GM18520 (cell line): Measurements from ENCODE around the gene CCDC201.
"Not testable (repeated sequence)": the region's sequence is repeated elsewhere in the genome, so short reads cannot be mapped to it uniquely, and the experiment has no call there.

Experiments used
- ATAC-seq: cut with Tn5 transposase; IDR thresholded peaks from one replicate; pipeline ENCODE4 v1.9.1; 2021; ENCODE audit not compliant: unreplicated experiment

CCDC201 gene

GRCh38 chr7:45874408-45875131 is 1.7 kb upstream of the CCDC201 start:
- no peak for ATAC-seq

DNA sequence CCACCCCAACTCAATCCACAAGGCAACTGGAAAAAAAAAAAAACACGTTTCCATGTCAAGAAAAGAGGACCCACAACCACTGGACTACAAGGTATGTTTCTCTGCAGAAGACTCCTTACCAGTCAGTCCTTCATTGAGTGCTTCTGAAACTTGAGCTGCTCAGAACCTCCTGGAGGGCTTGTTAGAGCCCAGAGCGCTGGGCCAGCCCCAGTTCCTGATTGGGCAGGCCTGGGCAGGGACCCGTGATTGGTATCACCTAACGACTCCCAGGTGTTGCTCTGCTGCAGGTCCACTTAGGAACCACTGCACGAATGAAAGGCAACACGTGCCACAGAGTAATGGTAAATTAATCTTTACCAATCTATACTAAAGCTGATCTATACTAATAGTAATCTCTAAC is 473 bp upstream of the CCDC201 start:
- ATAC-seq = no peak

GRCh38 chr7:45872116-45873034 is 507 bp downstream of the CCDC201 start:
- no peak for ATAC-seq

GRCh38 chr7:45869426-45869825 is 3.5 kb downstream of the CCDC201 start:
- ATAC-seq = no peak

GRCh38 chr7:45867471-45867870 is 5.4 kb downstream of the CCDC201 start:
- ATAC-seq = no peak

GRCh38 chr7:45865594-45866410 is 7.1 kb downstream of the CCDC201 start:
- ATAC-seq = no peak

DNA sequence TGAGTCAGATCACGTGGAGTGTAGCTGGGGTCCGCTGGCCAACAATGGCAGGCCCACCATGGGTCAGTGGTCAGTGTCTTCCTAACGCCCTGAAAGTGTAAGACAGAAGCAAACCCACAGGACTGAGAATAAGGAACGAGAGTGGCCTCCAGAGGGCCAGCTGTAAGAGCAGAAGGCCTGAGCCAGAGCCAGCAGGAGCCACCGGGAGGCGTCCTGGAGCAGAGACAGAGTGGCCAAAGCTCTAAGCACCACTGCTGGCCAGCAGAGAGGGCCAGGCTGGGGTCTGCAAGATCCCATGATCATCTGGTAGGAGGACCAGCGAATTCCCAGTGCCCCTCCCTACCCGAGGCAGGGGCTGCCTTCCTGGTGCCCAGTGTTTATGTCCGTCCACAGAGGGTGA is 9.2 kb downstream of the CCDC201 start:
- no peak for ATAC-seq

DNA sequence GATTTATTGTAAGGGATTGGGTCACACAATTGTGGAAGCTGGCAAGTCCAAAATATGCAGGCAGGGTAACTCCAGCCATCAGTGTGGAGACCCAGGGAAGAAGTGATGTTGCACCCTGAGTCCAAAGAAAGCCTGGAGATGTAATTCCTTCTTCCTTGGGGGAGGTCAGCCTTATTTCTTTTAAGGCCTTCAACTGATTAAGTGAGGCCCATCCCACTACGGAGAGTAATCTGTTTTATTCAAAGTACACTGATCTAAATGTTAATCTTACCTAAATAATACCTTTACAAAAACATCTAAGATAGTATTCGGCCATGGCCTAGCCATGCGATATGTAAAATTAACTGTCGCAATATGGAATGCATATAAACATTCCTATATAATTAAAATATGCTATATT is 16.0 kb downstream of the CCDC201 start:
- not testable (repeated sequence) for ATAC-seq

GRCh38 chr7:45855680-45856079 is 17.2 kb downstream of the CCDC201 start:
- not testable (repeated sequence) for ATAC-seq

DNA sequence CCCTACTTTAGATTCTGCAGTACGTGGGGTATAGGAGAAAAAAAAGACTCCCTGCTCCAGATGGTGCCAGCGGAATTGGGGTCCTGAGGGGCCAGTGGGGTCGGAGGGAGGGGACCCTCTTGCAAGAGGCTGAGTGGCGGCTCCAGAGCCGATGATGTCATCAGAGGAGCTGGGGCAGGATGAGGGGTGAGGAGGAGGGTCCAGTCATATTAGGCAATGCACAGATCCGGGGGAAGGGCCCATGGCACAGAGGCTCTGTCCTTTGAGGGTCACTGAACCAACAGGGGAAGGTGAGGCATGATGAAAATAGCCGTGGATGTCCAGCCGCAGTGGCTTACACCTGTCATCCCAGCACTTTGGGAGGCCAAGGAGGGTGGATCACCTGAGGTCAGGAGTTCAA is 19.4 kb downstream of the CCDC201 start:
- ATAC-seq = not testable (repeated sequence)

GRCh38 chr7:45852984-45853383 is 19.9 kb downstream of the CCDC201 start:
- not testable (repeated sequence) for ATAC-seq

DNA sequence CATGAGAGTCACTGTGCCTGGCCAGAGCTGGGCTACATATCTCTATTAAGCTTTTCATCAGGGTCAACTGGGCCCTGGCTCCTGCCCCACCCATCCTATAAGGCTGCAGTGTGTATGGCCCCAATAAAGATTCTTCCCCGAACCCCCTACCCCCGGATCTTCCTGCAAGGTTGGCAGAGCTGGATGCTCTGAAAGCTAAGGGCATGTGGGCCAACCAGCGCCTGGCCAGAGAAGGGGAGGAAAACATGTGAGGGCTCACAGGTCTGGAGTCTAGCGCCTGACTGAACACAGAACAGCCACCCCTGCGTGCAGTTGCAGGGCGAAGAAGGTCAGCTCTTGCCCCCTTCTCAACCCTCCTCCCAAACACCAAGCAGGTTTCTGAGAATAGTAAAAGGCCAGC is 24.1 kb downstream of the CCDC201 start:
- ATAC-seq = not testable (repeated sequence)

GRCh38 chr7:45846536-45846935 is 26.3 kb downstream of the CCDC201 start:
- not testable (repeated sequence) for ATAC-seq

DNA sequence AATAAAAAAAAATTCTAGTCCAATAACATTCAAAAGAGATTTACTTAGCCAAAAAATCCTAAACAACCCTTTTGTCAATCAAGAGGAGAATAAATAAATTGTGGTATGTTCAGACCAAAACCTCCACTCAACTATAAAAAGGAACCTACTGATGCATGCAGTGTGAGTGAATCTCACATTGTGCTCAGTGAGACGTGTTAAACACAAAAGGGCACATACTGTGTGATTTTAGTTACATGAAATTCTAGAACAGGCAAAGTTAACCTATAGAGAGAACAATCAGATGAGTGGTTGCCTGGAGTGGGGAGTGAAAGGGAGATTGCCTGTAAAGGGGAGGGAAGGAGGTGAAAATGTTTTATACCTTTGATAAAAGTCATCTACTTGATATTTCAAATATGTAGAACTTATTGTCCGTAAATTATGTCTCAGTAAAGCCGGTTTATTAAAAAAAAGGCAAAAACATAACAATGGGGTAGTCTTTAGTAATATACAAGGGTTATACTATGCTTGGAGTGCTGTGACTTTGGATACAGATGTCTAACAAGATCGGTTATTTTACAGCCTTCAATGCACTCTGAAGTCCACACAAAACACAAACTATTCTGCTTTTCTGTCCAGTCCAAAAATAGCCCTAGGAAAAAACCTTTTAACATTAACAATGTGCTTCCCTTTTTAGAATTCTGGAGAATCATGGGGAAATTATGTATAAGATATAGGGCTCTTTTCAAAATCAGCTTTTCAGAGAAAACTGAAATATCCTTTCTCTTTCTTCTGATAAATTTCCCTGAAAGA is 30.8 kb downstream of the CCDC201 start:
- ATAC-seq = not testable (repeated sequence)

- ATAC-seq = not testable (repeated sequence)
These were observed 34.0 kb downstream of the CCDC201 start for GRCh38 chr7:45838852-45839251.

GRCh38 chr7:45832433-45833177 is 40.3 kb downstream of the CCDC201 start:
- ATAC-seq = not testable (repeated sequence)

GRCh38 chr7:45829846-45830245 is 43.0 kb downstream of the CCDC201 start:
- ATAC-seq = not testable (repeated sequence)

GRCh38 chr7:45827731-45828130 is 45.2 kb downstream of the CCDC201 start:
- ATAC-seq = not testable (repeated sequence)

DNA sequence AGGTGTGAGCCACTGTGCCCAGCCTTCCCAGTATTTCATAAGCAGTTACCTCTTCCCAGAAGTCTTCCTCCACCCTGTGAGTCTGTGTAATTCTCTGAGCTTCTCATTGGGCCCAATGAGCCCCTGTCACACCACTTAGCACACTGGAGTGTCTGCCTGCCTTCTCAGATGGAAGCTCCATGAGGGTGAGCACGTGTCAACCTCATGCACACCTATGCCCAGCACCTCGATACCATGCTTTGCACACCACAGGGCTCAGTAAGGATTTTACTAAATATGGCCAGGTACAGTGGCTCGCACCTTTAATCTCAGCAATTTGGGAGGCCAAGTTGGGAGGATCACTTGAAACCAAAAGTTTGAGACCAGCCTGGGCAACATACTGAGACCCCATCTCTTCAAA is 46.3 kb downstream of the CCDC201 start:
- ATAC-seq = not testable (repeated sequence)

DNA sequence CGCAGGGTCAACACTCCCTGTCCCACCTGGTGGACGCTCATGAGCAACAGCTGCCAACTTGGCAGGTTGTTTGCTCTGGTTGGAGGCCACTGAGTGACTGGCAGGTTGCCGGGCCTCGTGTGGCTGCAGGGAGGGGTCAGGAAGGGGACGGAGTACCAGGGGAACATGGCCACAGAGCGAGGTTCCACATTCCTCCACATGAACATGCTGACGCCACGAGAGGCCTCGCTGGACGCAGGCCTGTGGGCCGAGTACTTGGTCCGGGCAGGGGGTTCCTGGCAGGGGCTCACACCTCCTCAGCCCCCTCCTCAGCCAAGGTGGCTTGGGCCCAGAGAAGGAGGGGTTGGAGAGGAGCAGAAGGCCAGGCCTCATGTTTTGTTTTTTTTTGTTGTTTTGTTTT is 54.1 kb downstream of the CCDC201 start:
- ATAC-seq = not testable (repeated sequence)
